Measurements from ENCODE around the gene PDCD2.
"Not testable (repeated sequence)": the region's sequence is repeated elsewhere in the genome, so short reads cannot be mapped to it uniquely, and the experiment has no call there.

The PDCD2 gene

GRCh38 chr6:170529839-170530469, 54.5 kb downstream of the PDCD2 start:
- Histone ChIP-seq H3K4me3 (ENCODE audit: low read length in 2 of 2) (no peak overlapping the region), H3K18ac (ENCODE audit: low read length) (no peak overlapping the region), H2BK120ac (ENCODE audit: low read depth, low read length) (no peak overlapping the region), H3K14ac (ENCODE audit: low read length) (no peak overlapping the region), H3K79me1 (ENCODE audit: low read depth, low read length) (no peaks in the 10 kb centered on the region), H3K4me2 (ENCODE audit: insufficient read depth, low read length, poor library complexity, severe bottlenecking) (no peak overlapping the region), H2AFZ (ENCODE audit: low read length) (no peak overlapping the region), H3K23ac (ENCODE audit: low read depth, low read length, poor library complexity) (no peak overlapping the region), H3K4ac (ENCODE audit: low read length) (no peak overlapping the region), H3K9me3 (replicated peaks in 1 of 2; ENCODE audit: control insufficient read depth in 2 of 2, insufficient read depth in 1 of 2, low read depth in 1 of 2, low read length in 2 of 2) (peaks cover 0 to 2% of the 10 kb centered on the region in 2 donors), H2BK5ac (ENCODE audit: low read length) (no peak overlapping the region), H3K27me3 (ENCODE audit: control insufficient read depth in 3 of 3, insufficient read depth in 3 of 3, low read depth in 1 of 3, low read length in 3 of 3) (no peaks in the 10 kb centered on the region), H3K36me3 (replicated peaks in 1 of 2; ENCODE audit: control insufficient read depth in 2 of 2, insufficient read depth in 2 of 2, low read length in 2 of 2) (peaks cover 5 to 29% of the 10 kb centered on the region in 2 donors), H2BK12ac (ENCODE audit: low read length) (no peak overlapping the region), H3K9ac (ENCODE audit: low read depth, low read length, poor library complexity) (no peak overlapping the region), H4K8ac (ENCODE audit: low read depth, low read length) (no peak overlapping the region), H2AK5ac (ENCODE audit: low read depth, low read length) (no peak overlapping the region), H2BK15ac (ENCODE audit: low read length) (no peak overlapping the region), H4K91ac (ENCODE audit: low read depth, low read length, poor library complexity) (no peak overlapping the region), H3K4me1 (ENCODE audit: control insufficient read depth in 2 of 2, insufficient read depth in 1 of 2, low read depth in 1 of 2, low read length in 2 of 2) (no peaks in the 10 kb centered on the region), H3K27ac (replicated peaks; ENCODE audit: low read length) (no peak overlapping the region)
- peak; percentile 82 for DNase-seq (ENCODE audit: low spot score)
- WGBS, 2 donors (ENCODE audit: extremely low coverage in 2 of 2, insufficient read length in 2 of 2, insufficient replicate concordance in 1 of 2): no CpG with 5 or more reads among the region's 5 CpGs

GRCh38 chr6:170527995-170528394, 56.4 kb downstream of the PDCD2 start:
- H3K27ac ChIP-seq (replicated peaks; ENCODE audit: low read length); H2BK120ac ChIP-seq (ENCODE audit: low read depth, low read length); H2AK5ac ChIP-seq (ENCODE audit: low read depth, low read length); H3K27me3 ChIP-seq (ENCODE audit: control insufficient read depth in 3 of 3, insufficient read depth in 3 of 3, low read depth in 1 of 3, low read length in 3 of 3); H4K8ac ChIP-seq (ENCODE audit: low read depth, low read length); H2BK12ac ChIP-seq (ENCODE audit: low read length); H3K23ac ChIP-seq (ENCODE audit: low read depth, low read length, poor library complexity); H3K79me1 ChIP-seq (ENCODE audit: low read depth, low read length); H2BK15ac ChIP-seq (ENCODE audit: low read length); H3K4me2 ChIP-seq (ENCODE audit: insufficient read depth, low read length, poor library complexity, severe bottlenecking); H3K4ac ChIP-seq (ENCODE audit: low read length); H3K9me3 ChIP-seq (replicated peaks in 1 of 2; ENCODE audit: control insufficient read depth in 2 of 2, insufficient read depth in 1 of 2, low read depth in 1 of 2, low read length in 2 of 2); H3K9ac ChIP-seq (ENCODE audit: low read depth, low read length, poor library complexity); H2AFZ ChIP-seq (ENCODE audit: low read length); H3K14ac ChIP-seq (ENCODE audit: low read length); H3K18ac ChIP-seq (ENCODE audit: low read length); DNase-seq (ENCODE audit: low spot score); H4K91ac ChIP-seq (ENCODE audit: low read depth, low read length, poor library complexity); H3K4me1 ChIP-seq (ENCODE audit: control insufficient read depth in 2 of 2, insufficient read depth in 1 of 2, low read depth in 1 of 2, low read length in 2 of 2); H3K36me3 ChIP-seq (replicated peaks in 1 of 2; ENCODE audit: control insufficient read depth in 2 of 2, insufficient read depth in 2 of 2, low read length in 2 of 2); H2BK5ac ChIP-seq (ENCODE audit: low read length); H3K4me3 ChIP-seq (ENCODE audit: low read length in 2 of 2): not testable (repeated sequence)
- no CpG with 5 or more reads among the region's 5 CpGs for WGBS, 2 donors (ENCODE audit: extremely low coverage in 2 of 2, insufficient read length in 2 of 2, insufficient replicate concordance in 1 of 2)

GRCh38 chr6:170525795-170526194, 58.6 kb downstream of the PDCD2 start:
- Histone ChIP-seq H3K4me3 (ENCODE audit: low read length in 2 of 2) (no peak overlapping the region), H3K4ac (ENCODE audit: low read length) (no peak overlapping the region), H3K14ac (ENCODE audit: low read length) (no peak overlapping the region), H3K18ac (ENCODE audit: low read length) (no peak overlapping the region), H3K27me3 (ENCODE audit: control insufficient read depth in 3 of 3, insufficient read depth in 3 of 3, low read depth in 1 of 3, low read length in 3 of 3) (no peaks in the 10 kb centered on the region), H3K9me3 (replicated peaks in 1 of 2; ENCODE audit: control insufficient read depth in 2 of 2, insufficient read depth in 1 of 2, low read depth in 1 of 2, low read length in 2 of 2) (peaks cover 0 to 2% of the 10 kb centered on the region in 2 donors), H4K8ac (ENCODE audit: low read depth, low read length) (no peak overlapping the region), H2BK12ac (ENCODE audit: low read length) (no peak overlapping the region), H3K9ac (ENCODE audit: low read depth, low read length, poor library complexity) (no peak overlapping the region), H2BK120ac (ENCODE audit: low read depth, low read length) (no peak overlapping the region), H2BK15ac (ENCODE audit: low read length) (no peak overlapping the region), H3K23ac (ENCODE audit: low read depth, low read length, poor library complexity) (no peak overlapping the region), H3K27ac (replicated peaks; ENCODE audit: low read length) (no peak overlapping the region), H4K91ac (ENCODE audit: low read depth, low read length, poor library complexity) (no peak overlapping the region), H2AK5ac (ENCODE audit: low read depth, low read length) (no peak overlapping the region), H3K79me1 (ENCODE audit: low read depth, low read length) (no peaks in the 10 kb centered on the region), H2BK5ac (ENCODE audit: low read length) (no peak overlapping the region), H3K36me3 (replicated peaks in 1 of 2; ENCODE audit: control insufficient read depth in 2 of 2, insufficient read depth in 2 of 2, low read length in 2 of 2) (no peaks in the 10 kb centered on the region), H2AFZ (ENCODE audit: low read length) (no peak overlapping the region), H3K4me2 (ENCODE audit: insufficient read depth, low read length, poor library complexity, severe bottlenecking) (no peak overlapping the region), H3K4me1 (ENCODE audit: control insufficient read depth in 2 of 2, insufficient read depth in 1 of 2, low read depth in 1 of 2, low read length in 2 of 2) (no peaks in the 10 kb centered on the region)
- WGBS, 2 donors (ENCODE audit: extremely low coverage in 2 of 2, insufficient read length in 2 of 2, insufficient replicate concordance in 1 of 2): 100% methylated on average over 2 of the region's 7 CpGs
- DNase-seq (ENCODE audit: low spot score): no peak
